K562 (cell line): Measurements from ENCODE around the gene PTPRG. TPM values are rescaled to one million over a fixed set of nuclear protein-coding genes. Genes with fewer than 3 reads are reported as not detected.

ENCODE experiments used
- ATAC-seq: fragments of 200-7000 bp; cut with Tn5 transposase; 3 replicates; pipeline ENCODE4 v1.9.1; 2020; ENCODE audit warnings: moderate library complexity
- BruUV-seq: library from RNA; stranded (reverse); fragments of 400-500 nt; replicated peaks from 2 replicates; lab custom pipeline; 2021; lab: Mats Ljungman, UMichigan
- CTCF ChIA-PET: fragments of 300-600 bp; formaldehyde crosslinking; extraction: SDS; loops from one replicate; lab custom pipeline; 2021; ENCODE audit warnings: low intra/inter-chr PET ratio; lab: Yijun Ruan, JAX
- POLR2A ChIA-PET: fragments of 300-600, 350-650 bp; sonication (Branson Sonifier 250); formaldehyde crosslinking; extraction: SDS; loops from one replicate; lab custom pipeline; 2021; ENCODE audit warnings: antibody characterized with exemption, inconsistent platforms; lab: Yijun Ruan, JAX
- DNase-seq, 4 experiments: peaks; one replicate each; pipeline versions ENCODE4 v3.0.0 to v3.0.0-alpha.2; 2011 to 2018; ENCODE audit warnings: low spot score in 3 of 4, mixed read lengths in 3 of 4; ENCODE audit errors: extremely low read depth in 1 of 4
- FAIRE-seq: peaks from 2 replicates; lab custom pipeline; 2011; peaks lifted over from hg19 to GRCh38; lab: Jason Lieb, UNC
- H2AFZ ChIP-seq: 2 replicates; pipeline ENCODE4 v1.6.0; 2011; ENCODE audit warnings: low read depth, low read length, control low read depth, inconsistent platforms
- H3K27ac ChIP-seq: fragments of 200-600 bp; 3 replicates; pipeline ENCODE4 v1.8.0; 2011; ENCODE audit warnings: low read depth, mild to moderate bottlenecking, control low read depth, inconsistent platforms, low read length, moderate library complexity, mixed read lengths; ENCODE audit errors: extremely low read depth
- H3K27me3 ChIP-seq, 2 experiments: fragments of 300-600 bp in 1 of 2; 2 replicates in 1 of 2; 3 replicates in 1 of 2; pipeline versions ENCODE4 v1.6.0 to v1.8.0; 2011; ENCODE audit warnings: inconsistent platforms in 2 of 2, low read length in 2 of 2, mild to moderate bottlenecking in 1 of 2, mixed read lengths in 1 of 2, moderate library complexity in 1 of 2; ENCODE audit not compliant: control insufficient read depth in 2 of 2, insufficient read depth in 2 of 2
- H3K36me3 ChIP-seq: fragments of 300-600 bp; 3 replicates; pipeline ENCODE4 v1.8.0; 2011; ENCODE audit warnings: mild to moderate bottlenecking, low read length, inconsistent platforms; ENCODE audit not compliant: control insufficient read depth, insufficient read depth
- H3K4me1 ChIP-seq, 2 experiments: fragments of 200-600 bp in 1 of 2; replicated peaks in 1 of 2; 2 replicates in 1 of 2; 3 replicates in 1 of 2; pipeline versions ENCODE4 v1.5.1 to v1.8.0; 2011; ENCODE audit warnings: inconsistent platforms in 2 of 2, low read length in 2 of 2, mild to moderate bottlenecking in 1 of 2, mixed read lengths in 1 of 2, moderate library complexity in 1 of 2; ENCODE audit not compliant: control insufficient read depth in 2 of 2, insufficient read depth in 2 of 2
- H3K4me2 ChIP-seq: 2 replicates; pipeline ENCODE4 v1.6.1; 2011; ENCODE audit warnings: low read length, control low read depth, inconsistent platforms, mixed read lengths; ENCODE audit not compliant: insufficient read depth
- H3K4me3 ChIP-seq: fragments of 200-600 bp; sonication (generic), shearing (Covaris generic); 2 replicates; pipeline ENCODE4 v1.5.1; 2016; ENCODE audit warnings: control low read depth, inconsistent platforms
- H3K79me2 ChIP-seq: fragments of 200-600 bp; 3 replicates; pipeline ENCODE4 v1.8.0; 2011; ENCODE audit warnings: low read length, inconsistent platforms; ENCODE audit not compliant: control insufficient read depth, insufficient read depth
- H3K9ac ChIP-seq, 2 experiments: 2 replicates each; pipeline versions ENCODE4 v1.6.0 to v1.6.1; 2011; ENCODE audit warnings: low read depth in 2 of 2, low read length in 2 of 2, control low read depth in 1 of 2, inconsistent platforms in 1 of 2, mild to moderate bottlenecking in 1 of 2, mixed read lengths in 1 of 2; ENCODE audit not compliant: insufficient read depth in 1 of 2
- H3K9me1 ChIP-seq: one replicate; pipeline ENCODE4 v1.6.0; 2011; ENCODE audit warnings: inconsistent platforms, mild to moderate bottlenecking, low read length, moderate library complexity; ENCODE audit not compliant: control insufficient read depth, insufficient read depth
- H3K9me3 ChIP-seq: replicated peaks from 2 replicates; pipeline ENCODE4 v1.5.1; 2011; ENCODE audit warnings: low read depth, low read length, inconsistent platforms; ENCODE audit not compliant: control insufficient read depth, insufficient read depth
- H4K20me1 ChIP-seq: replicated peaks from 2 replicates; pipeline ENCODE4 v1.6.1; 2011; ENCODE audit warnings: low read length, inconsistent platforms, mixed read lengths; ENCODE audit not compliant: control insufficient read depth, insufficient read depth
- ATF3 ChIP-seq, 2 experiments: fragments of 450-650 bp in 1 of 2; sonication (generic) in 1 of 2; formaldehyde crosslinking in 1 of 2; IDR thresholded peaks in 1 of 2; conservative IDR thresholded peaks in 1 of 2; 2 replicates each; pipeline versions ENCODE4 v1.6.1 to v1.8.1; 2016 to 2023; ENCODE audit warnings: mild to moderate bottlenecking in 2 of 2, moderate library complexity in 2 of 2, inconsistent platforms in 1 of 2, missing genetic modification reagents in 1 of 2
- ATF4 ChIP-seq: fragments of 450-650 bp; formaldehyde crosslinking; IDR thresholded peaks from 2 replicates; pipeline ENCODE4 v1.4.0; 2022; ENCODE audit warnings: mild to moderate bottlenecking, moderate library complexity
- CEBPZ ChIP-seq: fragments of 150-350 bp; IDR thresholded peaks from 2 replicates; pipeline ENCODE4 v1.6.1; 2014; ENCODE audit warnings: low read depth, mild to moderate bottlenecking, low read length, borderline replicate concordance
- CHD1 ChIP-seq: fragments of 200-600 bp; sonication (generic); IDR thresholded peaks from one replicate; pipeline ENCODE4 v1.6.1; 2012; ENCODE audit warnings: mild to moderate bottlenecking, moderate library complexity, low read length, inconsistent platforms
- CREB3 ChIP-seq: fragments of 450-650 bp; conservative IDR thresholded peaks from 2 replicates; pipeline ENCODE4 v1.6.1; 2016; ENCODE audit warnings: missing genetic modification characterization, low read depth, mild to moderate bottlenecking, missing compliant biosample characterization, moderate library complexity
- PKNOX1 ChIP-seq: fragments of 450-650 bp; IDR thresholded peaks from 2 replicates; pipeline ENCODE4 v1.6.1; 2016
- ZNF174 ChIP-seq: fragments of 250-450 bp; sonication (Bioruptor Pico); IDR thresholded peaks from 2 replicates; pipeline ENCODE4 v1.4.0; 2020; ENCODE audit warnings: mild to moderate bottlenecking
- ZNF175 ChIP-seq: fragments of 200-800 bp; sonication (Bioruptor generic); IDR thresholded peaks from 2 replicates; pipeline ENCODE4 v1.6.1; 2016; ENCODE audit warnings: low read depth, mild to moderate bottlenecking, missing genetic modification characterization, missing compliant biosample characterization
- WGBS: fragments of 100-300 bp; shearing (Covaris generic); methylation state at CpG from one replicate; pipeline ENCODE4 v1.1.6; 2016; ENCODE audit warnings: low coverage, mixed read lengths; ENCODE audit not compliant: insufficient coverage; ENCODE audit errors: missing lambda C conversion rate; 5-methylcytosine and 5-hydroxymethylcytosine counted together
- in situ Hi-C: fragments of 300-500 bp; cut with MboI; formaldehyde crosslinking; loops from 4 replicates; pipeline ENCODE4 v1.15.0; 2018; ENCODE audit warnings: inconsistent platforms, mixed read lengths
- intact Hi-C: fragments of 100-400 bp; cut with micrococcal nuclease; formaldehyde crosslinking; loops from 2 replicates; pipeline ENCODE4 v1.14.2; 2022
- polyA plus RNA-seq, 8 experiments: library from polyadenylated mRNA; depleted of rRNA in 4 of 8; stranded (reverse) in 5 of 8; unstranded in 3 of 8; fragments of >200 nt; fragmentation: Nextera tagmentation in 2 of 8; fragmentation: Illumina TruSeq in 1 of 8; extraction: Ambion mirVana in 2 of 8; extraction: Trizol in 1 of 8; gene quantifications; 2 replicates each; pipeline versions ENCODE4 v1.2.1 to v1.2.3, GENCODE V29; 2011 to 2014; ENCODE audit warnings: inconsistent platforms in 1 of 8, missing spikeins in 1 of 8
- total RNA-seq, 7 experiments: library from RNA; depleted of rRNA in 6 of 7; stranded (reverse); fragments of >200 nt in 6 of 7; fragmentation: Illumina TruSeq in 2 of 7; extraction: Trizol in 2 of 7; gene quantifications; 2 replicates each; pipeline versions ENCODE4 v1.2.1 to v1.2.3, GENCODE V29; 2011 to 2021; ENCODE audit warnings: low replicate concordance in 1 of 7

Gene PTPRG
- total and polyA plus RNA-seq, 9 of the 15 experiments (the other 6 are each of a cell fraction or from before 2014, with no cell fraction given) = 0.16 TPM; not detected in 8

GRCh38 chr3:61877359-61878138 is 316.2 kb downstream of the PTPRG start:
- H3K4me3 ChIP-seq = no peak overlapping the region
- no peak overlapping the region; the same call in 1 of the 2 replicates for H3K4me2 ChIP-seq
- intact Hi-C loops (no loop called here), in situ Hi-C loops (no loop called here)
- H3K9me1 ChIP-seq = no peaks in the 10 kb centered on the region
- CTCF ChIA-PET = no interaction called here
- H3K4me1 ChIP-seq = no peaks in the 10 kb centered on the region
- BruUV-seq = no TSS peak
- H3K27ac ChIP-seq = no peak overlapping the region
- H3K36me3 ChIP-seq = no peaks in the 10 kb centered on the region
- H3K9ac ChIP-seq = no peak overlapping the region
- H3K9me3 ChIP-seq = no peaks in the 10 kb centered on the region
- DNase-seq (no peak), FAIRE-seq (no peak), ATAC-seq (0 out of 3 replicates have a peak, but pooled peaks have one; percentile 54)
- POLR2A ChIA-PET = no interaction called here
- H3K79me2 ChIP-seq = no peaks in the 10 kb centered on the region
- no peaks in the 10 kb centered on the region for H3K27me3 ChIP-seq
- no peak overlapping the region for H2AFZ ChIP-seq
- 4% methylated on average over 6 of the region's 6 CpGs for WGBS
- no peaks in the 10 kb centered on the region for H4K20me1 ChIP-seq
- 0 out of 2 replicates have a peak, but pooled peaks have one; percentile 31 for TF ChIP-seq ATF4
- no peak for TF ChIP-seq ZNF174
- no peak for TF ChIP-seq CREB3 (tag)
- TF ChIP-seq CEBPZ = no peak
- TF ChIP-seq CHD1 = no peak
- TF ChIP-seq PKNOX1 = no peak
- 0 out of 2 replicates have a peak, but pooled peaks have one; percentile 32 for TF ChIP-seq ZNF175 (CRISPR knock-in tag)
- peak; percentile 71 for TF ChIP-seq ATF3 (IDR thresholded peaks at IDR 0.05)
- TF ChIP-seq ATF3 (CRISPR knock-in tag; conservative IDR thresholded peaks at IDR 0.05) = no peak
